Breast epithelium (tissue), 4 donors: Measurements from ENCODE around the gene PTP4A1. TPM values are rescaled to one million over a fixed set of nuclear protein-coding genes. Genes with fewer than 3 reads are reported as not detected.

Experiments
- DNase-seq, 2 donors: peaks; one replicate each; pipeline ENCODE4 v3.0.0-alpha.2; 2019; ENCODE audit warnings: low spot score in 2 of 2
- H3K27ac ChIP-seq, 2 donors: fragments of 200-600 bp; sonication (generic) in 1 of 2; one replicate each; pipeline ENCODE4 v1.5.1; 2016 to 2019; ENCODE audit warnings: mild to moderate bottlenecking in 1 of 2
- H3K27me3 ChIP-seq, 2 donors: fragments of 200-600 bp; sonication (generic) in 1 of 2; one replicate each; pipeline versions ENCODE4 v1.5.1 to v1.6.0; 2017 to 2019; ENCODE audit warnings: control low read depth in 1 of 2, mild to moderate bottlenecking in 1 of 2
- H3K36me3 ChIP-seq: fragments of 200-600 bp; one replicate; pipeline ENCODE4 v1.5.1; 2019
- H3K4me1 ChIP-seq, 2 donors: fragments of 200-600 bp; sonication (generic); one replicate each; pipeline ENCODE4 v1.5.1; 2016 to 2019; ENCODE audit warnings: control low read depth in 1 of 2
- H3K4me3 ChIP-seq, 3 donors: fragments of 200-600 bp; sonication (generic); 1 replicate in 2 of 3; 2 replicates in 1 of 3; pipeline ENCODE4 v1.5.1; 2016 to 2019; ENCODE audit warnings: mild to moderate bottlenecking in 3 of 3, moderate library complexity in 2 of 3
- H3K9me3 ChIP-seq, 2 donors: fragments of 200-600 bp; sonication (generic) in 1 of 2; one replicate each; pipeline ENCODE4 v1.5.1; 2016 to 2019; ENCODE audit warnings: control low read depth in 1 of 2
- CTCF ChIP-seq, 3 donors: fragments of 450-650 bp; IDR thresholded peaks; one replicate each; pipeline ENCODE4 v1.5.1; 2016 to 2017; ENCODE audit warnings: antibody characterized with exemption in 3 of 3, mild to moderate bottlenecking in 3 of 3, moderate library complexity in 3 of 3
- POLR2A ChIP-seq: fragments of 450-650 bp; IDR thresholded peaks from one replicate; pipeline ENCODE4 v1.6.1; 2016; ENCODE audit warnings: antibody characterized with exemption, mild to moderate bottlenecking, moderate library complexity
- POLR2AphosphoS5 ChIP-seq, 3 donors: sonication (generic); formaldehyde crosslinking; IDR thresholded peaks; one replicate each; pipeline ENCODE4 v1.6.1; 2017; ENCODE audit warnings: antibody characterized with exemption in 3 of 3
- intact Hi-C: fragments of 100-400 bp; cut with DNase I; formaldehyde crosslinking; loops from one replicate; pipeline ENCODE4 v1.15.1; 2023; ENCODE audit warnings: low total_unique reads
- total RNA-seq, 3 donors: library from RNA; depleted of rRNA; stranded (reverse); fragments of >200 nt; gene quantifications; one replicate each; pipeline ENCODE4 v1.1.0, GENCODE V29; 2016

Gene PTP4A1
- total RNA-seq, 3 donors from 2014 or later, result 22.9 to 38.5 (median 26.9) TPM

DNA sequence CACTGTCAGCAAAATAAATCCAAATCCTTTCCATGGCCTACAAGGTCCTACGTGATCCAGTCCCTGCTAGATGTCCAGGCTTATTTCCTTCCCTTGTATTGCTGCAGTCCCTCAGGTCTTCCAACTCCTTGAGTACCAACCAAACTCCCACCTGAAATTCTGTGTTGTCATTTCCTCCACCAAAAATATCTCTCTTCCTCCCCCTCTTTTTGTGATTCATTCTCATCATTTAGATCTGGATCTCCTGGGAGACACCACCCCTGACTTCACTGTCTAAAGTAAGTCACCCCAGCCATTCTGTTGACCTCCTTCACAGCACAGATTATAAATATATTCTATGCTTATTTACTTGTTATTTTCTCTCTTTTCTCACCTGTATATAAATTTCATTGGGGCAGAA lies 9.0 kb upstream of the PTP4A1 start:
- DNase-seq, result no peak
- Histone ChIP-seq H3K4me1 (no peaks in the 10 kb centered on the region), H3K9me3 (no peaks in the 10 kb centered on the region), H3K27ac (no peak overlapping the region), H3K27me3 (no peaks in the 10 kb centered on the region), H3K4me3 (no peak overlapping the region), H3K36me3 (no peaks in the 10 kb centered on the region)
- intact Hi-C loops, result no loop called here
- TF ChIP-seq CTCF (IDR thresholded peaks at IDR 0.05), result no peak
- TF ChIP-seq POLR2A, result no peak
- no peak for TF ChIP-seq POLR2AphosphoS5 (IDR thresholded peaks at IDR 0.05)

DNA sequence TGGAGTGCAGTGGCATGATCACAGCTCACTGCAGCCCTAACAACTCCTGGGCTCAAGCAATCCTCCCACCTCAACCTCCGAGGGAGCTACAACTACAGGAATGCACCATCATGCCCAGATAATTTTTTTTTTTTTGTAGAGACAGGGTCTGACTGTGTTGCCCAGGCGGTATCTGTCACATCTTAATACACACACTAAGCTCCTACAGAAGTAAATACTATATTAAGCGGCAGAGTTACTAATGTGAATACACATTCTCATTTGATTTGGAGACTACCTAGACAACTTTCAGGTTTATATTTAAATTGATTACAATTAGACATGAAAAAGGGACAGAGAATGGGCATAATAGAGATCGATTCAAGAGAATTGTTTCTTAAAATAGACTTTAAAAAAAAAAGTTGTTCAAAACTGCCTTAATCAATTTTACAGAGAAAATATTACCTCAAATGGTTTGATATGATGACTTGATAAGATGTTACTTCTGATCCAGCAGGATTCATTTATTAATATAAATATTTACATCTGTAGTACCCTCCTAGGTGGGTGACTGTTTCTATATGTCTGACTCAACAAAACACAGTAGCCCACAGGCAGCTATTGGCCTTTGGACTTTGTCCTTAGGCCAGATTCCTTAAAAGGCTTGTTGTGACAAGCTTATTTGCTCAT lies 7.1 kb upstream of the PTP4A1 start:
- intact Hi-C loops, result no loop called here
- Histone ChIP-seq H3K4me1 (no peaks in the 10 kb centered on the region), H3K27ac (no peak overlapping the region), H3K4me3 (no peak overlapping the region), H3K36me3 (no peaks in the 10 kb centered on the region), H3K27me3 (no peaks in the 10 kb centered on the region), H3K9me3 (no peaks in the 10 kb centered on the region)
- DNase-seq, result no peak
- TF ChIP-seq CTCF (IDR thresholded peaks at IDR 0.05) (no peak), POLR2A (no peak), POLR2AphosphoS5 (IDR thresholded peaks at IDR 0.05) (no peak)

DNA sequence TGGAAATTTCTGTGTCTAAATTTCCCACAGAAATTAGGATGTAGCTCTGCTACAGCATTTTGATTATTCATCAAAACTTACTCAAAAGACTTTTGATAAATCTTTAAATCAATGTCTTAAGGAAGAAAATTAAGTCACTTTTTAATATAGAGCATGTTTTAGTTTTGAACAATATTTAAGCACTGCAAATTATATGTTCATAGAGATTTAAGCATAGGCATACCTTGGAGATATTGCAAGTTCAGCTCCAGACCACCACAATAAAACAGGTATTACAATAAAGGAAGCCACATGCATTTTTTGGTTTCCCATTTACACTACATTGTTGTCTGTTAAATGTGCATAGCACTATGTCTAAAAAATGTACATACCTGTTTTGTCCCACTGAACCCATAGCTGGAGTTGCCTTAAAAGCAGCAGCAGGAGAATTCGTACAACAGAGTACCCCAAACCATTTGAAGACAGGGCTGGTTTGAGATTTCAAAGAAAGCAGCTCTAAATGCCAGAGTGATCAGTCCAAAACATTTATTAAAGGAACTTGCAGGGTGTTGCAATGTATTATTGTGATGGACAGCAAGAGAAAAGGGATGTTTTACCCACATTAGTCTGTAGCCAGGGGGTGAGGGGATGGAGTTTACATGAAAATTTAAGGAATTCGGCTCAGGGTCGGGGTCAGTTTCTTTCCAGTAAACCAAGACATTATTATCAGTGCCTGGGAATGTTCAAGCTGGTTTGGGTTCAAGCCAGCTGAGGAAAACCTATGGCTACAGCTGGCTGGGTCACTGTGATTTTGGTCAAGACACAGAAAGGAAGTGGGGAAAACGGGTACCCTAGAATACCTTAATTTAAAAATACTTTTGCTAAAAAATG lies 6.3 kb upstream of the PTP4A1 start:
- Histone ChIP-seq H3K27ac (no peak overlapping the region), H3K4me1 (no peaks in the 10 kb centered on the region), H3K9me3 (no peaks in the 10 kb centered on the region), H3K36me3 (no peaks in the 10 kb centered on the region), H3K4me3 (no peak overlapping the region), H3K27me3 (no peaks in the 10 kb centered on the region)
- TF ChIP-seq CTCF (IDR thresholded peaks at IDR 0.05) (no peak), POLR2A (no peak), POLR2AphosphoS5 (IDR thresholded peaks at IDR 0.05) (no peak)
- no peak for DNase-seq
- intact Hi-C loops, result no loop called here

DNA sequence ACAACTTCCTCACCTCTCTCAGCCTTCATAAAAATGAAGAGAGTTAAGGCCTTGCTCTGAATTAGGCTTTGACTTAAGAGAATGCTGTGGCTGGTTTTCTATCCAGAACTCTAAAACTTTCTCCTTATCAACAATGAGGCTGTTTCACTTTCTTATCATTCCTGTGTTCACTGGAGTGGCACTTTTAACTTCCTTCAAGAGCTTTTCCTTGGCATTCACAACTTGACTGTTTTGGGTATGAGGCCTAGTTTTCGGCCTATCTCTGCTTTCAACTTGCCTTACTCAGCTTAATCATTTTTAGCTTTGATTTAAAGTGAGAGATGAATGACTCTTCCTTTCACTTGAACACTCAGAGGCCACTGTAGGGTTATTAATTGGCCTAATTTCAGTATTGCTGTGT lies 4.3 kb upstream of the PTP4A1 start:
- Histone ChIP-seq H3K27me3 (no peaks in the 10 kb centered on the region), H3K36me3 (no peaks in the 10 kb centered on the region), H3K27ac (no peak overlapping the region), H3K4me3 (no peak overlapping the region), H3K9me3 (no peaks in the 10 kb centered on the region), H3K4me1 (no peaks in the 10 kb centered on the region)
- DNase-seq, result no peak
- TF ChIP-seq POLR2A (no peak), CTCF (IDR thresholded peaks at IDR 0.05) (no peak), POLR2AphosphoS5 (IDR thresholded peaks at IDR 0.05) (no peak)
- intact Hi-C loops, result no loop called here

DNA sequence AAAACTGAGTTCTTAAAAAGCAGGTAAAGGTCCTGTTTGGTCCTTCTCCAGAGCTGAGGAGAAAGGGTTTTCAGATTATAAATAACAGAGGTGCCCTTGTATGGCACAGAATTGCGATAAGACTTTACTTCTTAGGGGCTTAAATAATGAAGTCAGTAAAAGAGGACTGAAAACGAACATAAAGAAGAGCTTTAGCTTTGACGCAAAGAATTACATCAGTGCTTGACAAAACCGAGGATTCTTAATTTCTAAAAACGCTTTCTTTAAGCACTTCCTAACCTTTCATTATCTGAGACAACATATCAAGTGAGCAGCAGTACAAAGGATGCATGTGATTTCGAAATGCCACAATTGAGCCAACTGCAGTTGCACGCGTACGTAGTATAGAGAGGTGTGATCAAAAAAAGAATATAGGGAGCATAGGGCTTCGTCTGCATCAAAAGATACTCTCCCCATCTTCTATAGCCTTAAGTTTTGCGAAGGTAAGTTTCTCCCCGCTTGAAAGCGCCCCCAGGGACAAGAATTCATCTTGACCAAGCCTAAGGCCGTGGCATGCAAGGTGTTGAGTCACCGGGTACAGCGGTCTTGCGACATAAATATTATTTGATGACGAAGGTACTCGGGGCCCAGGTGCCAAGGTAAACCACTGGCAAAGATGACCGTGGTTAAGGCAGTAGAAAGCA lies 778 bp upstream of the PTP4A1 start:
- Histone ChIP-seq H3K27me3 (no peaks in the 10 kb centered on the region), H3K4me1 (no peaks in the 10 kb centered on the region), H3K4me3 (peak overlapping the region; percentile 92 to 96 (median 95)), H3K27ac (peak overlapping the region; percentile 100), H3K9me3 (no peaks in the 10 kb centered on the region), H3K36me3 (no peaks in the 10 kb centered on the region)
- TF ChIP-seq POLR2A, result no peak
- TF ChIP-seq CTCF (IDR thresholded peaks at IDR 0.05), result no peak
- TF ChIP-seq POLR2AphosphoS5 (IDR thresholded peaks at IDR 0.05), result peak in 2 of 3 donors; percentile 63 to 77
- intact Hi-C loops, result no loop called here
- DNase-seq, result peak; percentile 76 to 92
